ENCODE measurements around the gene TUBGCP5.

DNA sequence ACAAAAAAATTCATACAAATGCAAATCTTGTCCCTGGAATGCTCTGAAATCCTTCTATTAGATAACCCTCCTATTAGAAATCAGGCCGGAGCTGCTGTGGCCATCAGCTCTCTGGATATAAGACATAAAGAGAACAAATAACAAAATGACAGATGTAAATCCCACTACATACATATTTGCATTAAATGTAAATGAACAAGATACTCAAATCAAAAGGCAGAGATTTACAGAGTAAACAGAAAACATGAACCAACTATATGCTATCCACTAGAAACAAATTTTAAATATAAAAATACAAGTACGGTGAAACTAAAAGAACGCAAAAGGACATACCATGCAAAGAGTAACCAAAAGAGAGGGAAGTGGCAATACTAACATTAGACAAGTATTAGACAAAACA lies 69.9 kb downstream of the TUBGCP5 start:
- TF ChIP-seq ELF4 (IDR thresholded peaks at IDR 0.05) (no peak), SUZ12 (IDR thresholded peaks at IDR 0.05) (no peak), SP1 (IDR thresholded peaks at IDR 0.05) (no peak), BHLHE40 (IDR thresholded peaks at IDR 0.05; ENCODE audit: borderline replicate concordance) (no peak), LEF1 (IDR thresholded peaks at IDR 0.05; ENCODE audit: borderline replicate concordance) (no peak), HDGF (IDR thresholded peaks at IDR 0.05; ENCODE audit: borderline replicate concordance) (no peak), ARNT (IDR thresholded peaks at IDR 0.05) (no peak), FOXK2 (IDR thresholded peaks at IDR 0.05) (no peak), FOXM1 (IDR thresholded peaks at IDR 0.05; ENCODE audit: borderline replicate concordance) (no peak)

All from HEK293T (cell line).